Measurements from ENCODE around the gene RTN3.
"Not testable (repeated sequence)": the region's sequence is repeated elsewhere in the genome, so short reads cannot be mapped to it uniquely, and the experiment has no call there.

The RTN3 gene

GRCh38 chr11:63681321-63682065, at the start of gene RTN3:
Gene RTN3 (plus strand): TSS chr11:63681500. CDS start chr11:63681637, 137 bp downstream.
- peak within 1 kb of the TSS; percentile 94 for H3K4me3 Mint-ChIP-seq
- intact Hi-C loops (cut with micrococcal nuclease): loop anchor here (1.0 kb wide), 1 partner anchor 10 kb away; the partner anchor contains the start of gene ATL3
- peaks cover 32% of the 10 kb centered on the region for H3K4me1 Mint-ChIP-seq (ENCODE audit: low read depth)
- no peaks in the 10 kb centered on the region for H3K27me3 Mint-ChIP-seq
- peaks cover 11% of the 10 kb centered on the region for H3K36me3 Mint-ChIP-seq (ENCODE audit: low read depth)
- H3K27ac Mint-ChIP-seq: peak within 1 kb of the TSS; percentile 94
- no peaks in the 10 kb centered on the region for H3K9me3 Mint-ChIP-seq

- intact Hi-C loops (cut with micrococcal nuclease): loop anchor here (1.0 to 10.0 kb wide), 3 partner anchors 43 to 601 kb away; no protein-coding TSS in a partner anchor
- H3K4me3 Mint-ChIP-seq: no peak overlapping the region
- H3K27ac Mint-ChIP-seq: no peak overlapping the region
- H3K36me3 Mint-ChIP-seq (ENCODE audit: low read depth): peaks cover 77% of the 10 kb centered on the region
- H3K9me3 Mint-ChIP-seq: no peaks in the 10 kb centered on the region
- H3K27me3 Mint-ChIP-seq: no peaks in the 10 kb centered on the region
- peaks cover 42% of the 10 kb centered on the region for H3K4me1 Mint-ChIP-seq (ENCODE audit: low read depth)
Observed at GRCh38 chr11:63635762-63636465, 45.4 kb upstream of the RTN3 start.

GRCh38 chr11:63638436-63638835, 42.9 kb upstream of the RTN3 start:
- intact Hi-C loops (cut with micrococcal nuclease): loop anchor here (2.0 to 10.0 kb wide), 2 partner anchors 100 to 604 kb away; no protein-coding TSS in a partner anchor
- H3K27ac Mint-ChIP-seq, H3K27me3 Mint-ChIP-seq, H3K4me3 Mint-ChIP-seq, H3K9me3 Mint-ChIP-seq: not testable (repeated sequence)
- peaks cover 17% of the 10 kb centered on the region for H3K4me1 Mint-ChIP-seq (ENCODE audit: low read depth)
- H3K36me3 Mint-ChIP-seq (ENCODE audit: low read depth): peaks cover 79% of the 10 kb centered on the region

GRCh38 chr11:63639199-63639832, 42.0 kb upstream of the RTN3 start:
- H3K27ac Mint-ChIP-seq: no peak overlapping the region
- no peak overlapping the region for H3K4me3 Mint-ChIP-seq
- peaks cover 79% of the 10 kb centered on the region for H3K36me3 Mint-ChIP-seq (ENCODE audit: low read depth)
- no peaks in the 10 kb centered on the region for H3K9me3 Mint-ChIP-seq
- no peaks in the 10 kb centered on the region for H3K27me3 Mint-ChIP-seq
- H3K4me1 Mint-ChIP-seq (ENCODE audit: low read depth): peaks cover 12% of the 10 kb centered on the region
- intact Hi-C loops (cut with micrococcal nuclease): loop anchor here (2.0 to 10.0 kb wide), 2 partner anchors 99 to 605 kb away; no protein-coding TSS in a partner anchor

- Mint-ChIP-seq H3K27me3 (no peaks in the 10 kb centered on the region), H3K4me1 (ENCODE audit: low read depth) (peaks cover 12% of the 10 kb centered on the region), H3K4me3 (no peak overlapping the region), H3K36me3 (ENCODE audit: low read depth) (peaks cover 79% of the 10 kb centered on the region), H3K27ac (no peak overlapping the region), H3K9me3 (no peaks in the 10 kb centered on the region)
- intact Hi-C loops (cut with micrococcal nuclease): no loop called here
Observed at GRCh38 chr11:63641727-63642126, 39.6 kb upstream of the RTN3 start.

GRCh38 chr11:63643205-63643604, 38.1 kb upstream of the RTN3 start:
- peaks cover 16% of the 10 kb centered on the region for H3K4me1 Mint-ChIP-seq (ENCODE audit: low read depth)
- no peaks in the 10 kb centered on the region for H3K27me3 Mint-ChIP-seq
- H3K36me3 Mint-ChIP-seq (ENCODE audit: low read depth): peaks cover 84% of the 10 kb centered on the region
- no peaks in the 10 kb centered on the region for H3K9me3 Mint-ChIP-seq
- intact Hi-C loops (cut with micrococcal nuclease): no loop called here
- no peak overlapping the region for H3K4me3 Mint-ChIP-seq
- no peak overlapping the region for H3K27ac Mint-ChIP-seq

- no peak overlapping the region for H3K4me3 Mint-ChIP-seq
- H3K27ac Mint-ChIP-seq: no peak overlapping the region
- H3K9me3 Mint-ChIP-seq: no peaks in the 10 kb centered on the region
- H3K36me3 Mint-ChIP-seq (ENCODE audit: low read depth): peaks cover 90% of the 10 kb centered on the region
- intact Hi-C loops (cut with micrococcal nuclease): no loop called here
- H3K27me3 Mint-ChIP-seq: no peaks in the 10 kb centered on the region
- H3K4me1 Mint-ChIP-seq (ENCODE audit: low read depth): peaks cover 6% of the 10 kb centered on the region
Observed at GRCh38 chr11:63652671-63653070, 28.6 kb upstream of the RTN3 start.

GRCh38 chr11:63660972-63661371, 20.3 kb upstream of the RTN3 start:
- H3K4me3 Mint-ChIP-seq: no peak overlapping the region
- peaks cover 57% of the 10 kb centered on the region for H3K4me1 Mint-ChIP-seq (ENCODE audit: low read depth)
- H3K9me3 Mint-ChIP-seq: no peaks in the 10 kb centered on the region
- H3K36me3 Mint-ChIP-seq (ENCODE audit: low read depth): peaks cover 39% of the 10 kb centered on the region
- intact Hi-C loops (cut with micrococcal nuclease): no loop called here
- H3K27me3 Mint-ChIP-seq: no peaks in the 10 kb centered on the region
- no peak overlapping the region for H3K27ac Mint-ChIP-seq

- Mint-ChIP-seq H3K27ac (no peak overlapping the region), H3K36me3 (ENCODE audit: low read depth) (peaks cover 21% of the 10 kb centered on the region), H3K9me3 (no peaks in the 10 kb centered on the region), H3K4me3 (no peak overlapping the region), H3K4me1 (ENCODE audit: low read depth) (peaks cover 72% of the 10 kb centered on the region), H3K27me3 (no peaks in the 10 kb centered on the region)
- intact Hi-C loops (cut with micrococcal nuclease): no loop called here
Observed at GRCh38 chr11:63663809-63664208, 17.5 kb upstream of the RTN3 start.

GRCh38 chr11:63666874-63667273, 14.4 kb upstream of the RTN3 start:
- Mint-ChIP-seq H3K4me1 (ENCODE audit: low read depth) (peaks cover 73% of the 10 kb centered on the region), H3K9me3 (no peaks in the 10 kb centered on the region), H3K27me3 (no peaks in the 10 kb centered on the region), H3K27ac (no peak overlapping the region), H3K4me3 (no peak overlapping the region), H3K36me3 (ENCODE audit: low read depth) (peaks cover 8% of the 10 kb centered on the region)
- intact Hi-C loops (cut with micrococcal nuclease): loop anchor here (1.0 kb wide), 1 partner anchor 27 kb away; no protein-coding TSS in a partner anchor

GRCh38 chr11:63667995-63668795, 13.1 kb upstream of the RTN3 start:
- Mint-ChIP-seq H3K27me3 (no peaks in the 10 kb centered on the region), H3K27ac (no peak overlapping the region), H3K9me3 (no peaks in the 10 kb centered on the region), H3K4me3 (no peak overlapping the region), H3K4me1 (ENCODE audit: low read depth) (peaks cover 68% of the 10 kb centered on the region), H3K36me3 (ENCODE audit: low read depth) (peaks cover 8% of the 10 kb centered on the region)
- intact Hi-C loops (cut with micrococcal nuclease): no loop called here

GRCh38 chr11:63670096-63670432, 11.2 kb upstream of the RTN3 start:
- Mint-ChIP-seq H3K9me3 (no peaks in the 10 kb centered on the region), H3K27ac (peak overlapping the region; percentile 82), H3K4me1 (ENCODE audit: low read depth) (peaks cover 53% of the 10 kb centered on the region), H3K27me3 (no peaks in the 10 kb centered on the region), H3K36me3 (ENCODE audit: low read depth) (peaks cover 8% of the 10 kb centered on the region), H3K4me3 (peak overlapping the region; percentile 80)
- intact Hi-C loops (cut with micrococcal nuclease): no loop called here
